HCT116 (cell line): ENCODE results near the gene URB1. TPM values are rescaled to one million over a fixed set of nuclear protein-coding genes. Genes with fewer than 3 reads are reported as not detected.

Experiments
- ATAC-seq: fragments of 200-7000 bp; cut with Tn5 transposase; 2 replicates; pipeline ENCODE4 v1.9.1; 2020; ENCODE audit warnings: mild to moderate bottlenecking, moderate library complexity
- BruUV-seq: library from RNA; stranded (reverse); fragments of 400-500 nt; replicated peaks from 2 replicates; lab custom pipeline; 2021; lab: Mats Ljungman, UMichigan
- CTCF ChIA-PET: fragments of 300-600 bp; sonication (Branson Sonifier 250); formaldehyde crosslinking; loops from one replicate; lab custom pipeline; 2021; ENCODE audit warnings: antibody characterized with exemption; lab: Charles Lee
- POLR2A ChIA-PET: fragments of 300-600, 350-600 bp; sonication (Branson Sonifier 250); formaldehyde crosslinking; loops from one replicate; lab custom pipeline; 2021; ENCODE audit warnings: antibody characterized with exemption; lab: Charles Lee
- RAD21 ChIA-PET, 2 experiments: fragments of 300-600 bp; sonication (Branson Sonifier 250); formaldehyde crosslinking; loops; one replicate each; lab custom pipeline; 2023; ENCODE audit warnings: low total read pairs in 2 of 2; ENCODE audit not compliant: uncharacterized antibody in 2 of 2, unreplicated experiment in 2 of 2, low non-redundant PET in 1 of 2; lab: Charles Lee
- DNase-seq: peaks from one replicate; pipeline ENCODE4 v3.0.0-alpha.2; 2010; ENCODE audit warnings: low read depth, low spot score
- H2AFZ ChIP-seq: fragments of 200-600 bp; shearing (Covaris generic), sonication (generic); 2 replicates; pipeline ENCODE4 v1.6.1; 2017; ENCODE audit warnings: low read depth, mixed run types, mixed read lengths, antibody characterized with exemption, low read length; ENCODE audit not compliant: poor library complexity, severe bottlenecking
- H3K27ac ChIP-seq: 2 replicates; pipeline ENCODE4 v1.5.1; 2012; ENCODE audit warnings: low read depth, low read length
- H3K27me3 ChIP-seq: fragments of 200-600 bp; sonication (generic); 2 replicates; pipeline ENCODE4 v1.6.1; 2016; ENCODE audit warnings: mixed run types, low read length, mixed read lengths; ENCODE audit not compliant: insufficient read depth
- H3K36me3 ChIP-seq, 2 experiments: fragments of 200-500 bp in 1 of 2; fragments of 200-600 bp in 1 of 2; sonication (Bioruptor generic) in 1 of 2; sonication (generic) in 1 of 2; 2 replicates each; pipeline versions ENCODE4 v1.5.1 to v1.6.1; 2014 to 2016; ENCODE audit warnings: low read length in 2 of 2, inconsistent platforms in 1 of 2, mixed read lengths in 1 of 2, mixed run types in 1 of 2; ENCODE audit not compliant: insufficient read depth in 2 of 2, control insufficient read depth in 1 of 2
- H3K4me1 ChIP-seq, 2 experiments: fragments of 200-600 bp in 1 of 2; sonication (generic) in 1 of 2; 2 replicates each; pipeline versions ENCODE4 v1.5.1 to v1.6.1; 2012 to 2017; ENCODE audit warnings: low read length in 2 of 2, inconsistent platforms in 1 of 2, mild to moderate bottlenecking in 1 of 2, mixed read lengths in 1 of 2, mixed run types in 1 of 2, moderate library complexity in 1 of 2; ENCODE audit not compliant: insufficient read depth in 2 of 2, control insufficient read depth in 1 of 2
- H3K4me2 ChIP-seq: fragments of 200-600 bp; sonication (generic); 2 replicates; pipeline ENCODE4 v1.6.1; 2017; ENCODE audit warnings: mixed run types, low read length, mixed read lengths
- H3K4me3 ChIP-seq, 2 experiments: fragments of 200-600 bp in 1 of 2; sonication (generic) in 1 of 2; replicated peaks in 1 of 2; 2 replicates each; pipeline ENCODE4 v1.5.1; 2011 to 2016; ENCODE audit warnings: low read length in 2 of 2, control low read depth in 1 of 2, low read depth in 1 of 2, mild to moderate bottlenecking in 1 of 2, mixed read lengths in 1 of 2, mixed run types in 1 of 2
- H3K79me2 ChIP-seq: fragments of 200-600 bp; sonication (generic); 2 replicates; pipeline ENCODE4 v1.6.1; 2017; ENCODE audit warnings: mild to moderate bottlenecking, mixed run types, low read length, moderate library complexity, mixed read lengths; ENCODE audit not compliant: insufficient read depth
- H3K9ac ChIP-seq: fragments of 200-600 bp; sonication (generic); 2 replicates; pipeline ENCODE4 v1.6.1; 2016; ENCODE audit warnings: low read length, mixed read lengths
- H3K9me2 ChIP-seq: fragments of 200-600 bp; sonication (generic), shearing (Covaris generic); 2 replicates; pipeline ENCODE4 v1.6.1; 2017; ENCODE audit warnings: mixed run types, mild to moderate bottlenecking, moderate library complexity; ENCODE audit not compliant: insufficient read depth
- H3K9me3 ChIP-seq, 2 experiments: fragments of 200-500 bp in 1 of 2; fragments of 200-600 bp in 1 of 2; sonication (Bioruptor generic) in 1 of 2; sonication (generic) in 1 of 2; 2 replicates each; pipeline ENCODE4 v1.6.1; 2014 to 2017; ENCODE audit warnings: low read length in 2 of 2, mixed read lengths in 2 of 2, inconsistent platforms in 1 of 2, low read depth in 1 of 2, mild to moderate bottlenecking in 1 of 2, mixed run types in 1 of 2, moderate library complexity in 1 of 2; ENCODE audit not compliant: control insufficient read depth in 1 of 2, insufficient read depth in 1 of 2
- H4K20me1 ChIP-seq: fragments of 200-600 bp; sonication (generic), shearing (Covaris generic); 2 replicates; pipeline ENCODE4 v1.6.1; 2017; ENCODE audit warnings: mixed run types, mild to moderate bottlenecking, moderate library complexity; ENCODE audit not compliant: insufficient read depth
- CBX3 ChIP-seq: IDR thresholded peaks from 2 replicates; pipeline ENCODE4 v1.6.1; 2012; ENCODE audit warnings: low read depth
- CEBPB ChIP-seq: IDR thresholded peaks from 2 replicates; pipeline ENCODE4 v1.6.1; 2012; ENCODE audit warnings: low read depth
- EGR1 ChIP-seq: IDR thresholded peaks from 2 replicates; pipeline ENCODE4 v1.6.1; 2012; ENCODE audit warnings: low read depth
- ELF1 ChIP-seq: IDR thresholded peaks from 2 replicates; pipeline ENCODE4 v1.6.1; 2012; ENCODE audit warnings: low read depth, borderline replicate concordance
- EZH2 ChIP-seq: fragments of 200-600 bp; sonication (generic); IDR thresholded peaks from 2 replicates; pipeline ENCODE4 v1.6.1; 2017; ENCODE audit warnings: antibody characterized with exemption, mixed run types
- EZH2phosphoT487 ChIP-seq: fragments of 200-600 bp; IDR thresholded peaks from 2 replicates; pipeline ENCODE4 v1.6.1; 2018; ENCODE audit warnings: antibody characterized with exemption, borderline replicate concordance
- FOSL1 ChIP-seq: IDR thresholded peaks from 2 replicates; pipeline ENCODE4 v1.6.1; 2012; ENCODE audit warnings: low read depth
- JUND ChIP-seq: IDR thresholded peaks from 2 replicates; pipeline ENCODE4 v1.6.1; 2012
- POLR2A ChIP-seq: IDR thresholded peaks from 2 replicates; pipeline ENCODE4 v1.7.0; 2011; ENCODE audit warnings: borderline replicate concordance; ENCODE audit not compliant: insufficient read depth, insufficient read length; ENCODE audit errors: extremely low read depth
- RAD21 ChIP-seq: IDR thresholded peaks from 2 replicates; pipeline ENCODE4 v1.6.1; 2012; ENCODE audit warnings: low read depth, mild to moderate bottlenecking
- SIN3A ChIP-seq: IDR thresholded peaks from 2 replicates; pipeline ENCODE4 v1.6.1; 2012; ENCODE audit warnings: low read depth
- SP1 ChIP-seq: IDR thresholded peaks from 2 replicates; pipeline ENCODE4 v1.6.1; 2012; ENCODE audit warnings: low read depth
- TCF7L2 ChIP-seq: IDR thresholded peaks from 2 replicates; pipeline ENCODE4 v1.7.0; 2011; ENCODE audit warnings: borderline replicate concordance, inconsistent platforms; ENCODE audit not compliant: insufficient read depth, insufficient read length; ENCODE audit errors: extremely low read depth
- ZFX ChIP-seq: fragments of 450-650 bp; IDR thresholded peaks from 2 replicates; pipeline ENCODE4 v1.6.1; 2017
- ZNF274 ChIP-seq: fragments of 200-500 bp; sonication (Bioruptor generic); IDR thresholded peaks from 2 replicates; pipeline ENCODE4 v1.6.1; 2014; ENCODE audit warnings: mild to moderate bottlenecking, low read depth, low read length, inconsistent platforms
- intact Hi-C: fragments of 100-400 bp; cut with micrococcal nuclease; formaldehyde crosslinking; loops from 2 replicates; pipeline ENCODE4 v1.10.0; 2022
- total RNA-seq: library from RNA; stranded (reverse); gene quantifications from one replicate; pipeline ENCODE4 v1.2.1, GENCODE V29; 2021; ENCODE audit not compliant: unreplicated experiment
- TF ChIP-seq, protein P1 (sequence below): IDR thresholded peaks from 2 replicates; pipeline ENCODE4 v1.6.1; 2011; ENCODE audit warnings: mild to moderate bottlenecking, low read length, moderate library complexity; ENCODE audit not compliant: insufficient replicate concordance; ENCODE audit errors: extremely low read depth
- TF ChIP-seq, protein P2 (sequence below): IDR thresholded peaks from 2 replicates; pipeline ENCODE4 v1.6.1; 2012

Gene URB1
- total RNA-seq, 1 experiment from 2014 or later, result 28.3 TPM

DNA sequence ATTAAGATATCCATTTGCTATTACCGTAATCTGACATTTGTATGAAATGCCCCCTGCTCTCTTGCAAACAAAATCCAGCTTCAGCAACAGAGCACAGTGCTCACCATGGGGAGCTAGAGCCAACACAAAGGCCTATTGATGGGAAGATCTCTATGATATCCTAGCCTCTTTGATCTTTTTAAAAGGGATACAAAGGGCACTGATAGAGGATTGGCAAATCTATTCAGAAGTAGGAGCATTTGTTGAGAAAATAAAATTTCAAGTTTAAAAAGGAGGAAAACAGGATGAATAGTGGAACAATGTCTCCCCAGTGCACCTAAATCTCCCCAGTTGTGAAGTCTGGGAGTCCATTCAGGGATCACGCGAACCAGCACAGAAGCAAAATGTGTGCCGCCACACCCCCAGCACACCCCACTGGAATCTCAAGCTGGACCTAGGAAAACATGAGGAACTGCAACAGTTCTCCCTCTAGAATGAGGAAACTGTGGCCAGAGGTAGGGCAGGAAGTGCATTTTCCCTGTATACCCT lies 62.0 kb downstream of the URB1 start (continued):
- TF ChIP-seq, protein P1, sequence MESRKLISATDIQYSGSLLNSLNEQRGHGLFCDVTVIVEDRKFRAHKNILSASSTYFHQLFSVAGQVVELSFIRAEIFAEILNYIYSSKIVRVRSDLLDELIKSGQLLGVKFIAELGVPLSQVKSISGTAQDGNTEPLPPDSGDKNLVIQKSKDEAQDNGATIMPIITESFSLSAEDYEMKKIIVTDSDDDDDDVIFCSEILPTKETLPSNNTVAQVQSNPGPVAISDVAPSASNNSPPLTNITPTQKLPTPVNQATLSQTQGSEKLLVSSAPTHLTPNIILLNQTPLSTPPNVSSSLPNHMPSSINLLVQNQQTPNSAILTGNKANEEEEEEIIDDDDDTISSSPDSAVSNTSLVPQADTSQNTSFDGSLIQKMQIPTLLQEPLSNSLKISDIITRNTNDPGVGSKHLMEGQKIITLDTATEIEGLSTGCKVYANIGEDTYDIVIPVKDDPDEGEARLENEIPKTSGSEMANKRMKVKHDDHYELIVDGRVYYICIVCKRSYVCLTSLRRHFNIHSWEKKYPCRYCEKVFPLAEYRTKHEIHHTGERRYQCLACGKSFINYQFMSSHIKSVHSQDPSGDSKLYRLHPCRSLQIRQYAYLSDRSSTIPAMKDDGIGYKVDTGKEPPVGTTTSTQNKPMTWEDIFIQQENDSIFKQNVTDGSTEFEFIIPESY, result no peak

DNA sequence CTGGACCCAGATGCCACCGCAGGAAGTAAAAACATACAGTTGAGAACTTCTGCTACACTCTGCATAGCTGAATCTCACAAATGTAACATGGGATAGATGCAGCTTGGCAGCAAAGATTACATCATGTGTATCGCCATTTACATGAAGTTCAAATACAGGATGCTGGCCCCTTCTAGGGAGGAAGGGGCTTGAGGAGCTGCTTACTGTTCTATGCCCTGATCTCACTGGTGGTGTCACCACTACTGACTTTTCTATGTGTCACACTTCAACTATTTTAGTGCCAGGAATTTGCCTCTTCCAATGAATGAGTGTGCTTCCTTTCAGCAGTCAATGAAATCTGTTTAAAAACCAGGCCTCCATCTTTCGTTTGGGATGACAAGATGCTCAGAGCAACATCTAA lies 63.0 kb downstream of the URB1 start:
- ChIA-PET POLR2A (no interaction called here), CTCF (no interaction called here)
- peaks cover 46 to 80% of the 10 kb centered on the region in 2 experiments for H3K36me3 ChIP-seq

DNA sequence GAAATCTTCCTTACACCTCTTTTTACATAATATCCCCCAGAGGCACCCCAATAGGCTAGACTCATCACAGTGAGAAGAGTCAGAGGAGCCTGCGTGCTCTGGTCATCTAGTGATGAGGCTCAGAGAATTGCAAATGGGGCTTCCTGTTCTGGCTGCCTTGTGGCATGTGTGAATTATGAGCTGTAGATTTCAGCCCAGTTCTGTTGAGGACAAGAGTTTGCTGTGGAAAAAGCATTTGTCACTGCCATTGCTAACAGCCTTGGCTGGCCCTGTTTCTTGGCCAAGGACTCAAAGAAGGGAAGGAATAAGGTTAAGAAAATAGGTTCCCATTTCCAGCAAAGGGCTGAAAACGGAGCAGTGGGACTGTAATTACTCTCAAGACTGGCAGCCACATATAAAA lies 63.5 kb downstream of the URB1 start:
- CTCF ChIA-PET, result no interaction called here
- intact Hi-C loops, result no loop called here

More for the DNA sequence above, 63.0 kb downstream of the URB1 start:
- Histone ChIP-seq H2AFZ (no peak overlapping the region), H3K27ac (no peak overlapping the region), H3K27me3 (no peaks in the 10 kb centered on the region), H3K9ac (no peak overlapping the region), H4K20me1 (peaks cover 4% of the 10 kb centered on the region; the same call in 1 of the 2 replicates), H3K79me2 (peaks cover 46% of the 10 kb centered on the region), H3K4me2 (no peak overlapping the region), H3K4me1 (no peaks in the 10 kb centered on the region), H3K9me3 (no peaks in the 10 kb centered on the region), H3K9me2 (no peaks in the 10 kb centered on the region), H3K4me3 (no peak overlapping the region)
- ATAC-seq, result no peak
- no peak for TF ChIP-seq ZNF274
- TF ChIP-seq EZH2, result no peak
- no peak for TF ChIP-seq ELF1
- BruUV-seq, result no TSS peak
- DNase-seq, result no peak
- intact Hi-C loops, result no loop called here
- RAD21 ChIA-PET, result no interaction called here

More for the DNA sequence above, 63.5 kb downstream of the URB1 start:
- Histone ChIP-seq H3K4me3 (no peak overlapping the region), H3K36me3 (peaks cover 49 to 80% of the 10 kb centered on the region in 2 experiments), H3K9ac (no peak overlapping the region), H3K4me1 (no peaks in the 10 kb centered on the region), H3K9me3 (no peaks in the 10 kb centered on the region), H3K27ac (no peak overlapping the region), H3K79me2 (peaks cover 46% of the 10 kb centered on the region), H3K9me2 (no peaks in the 10 kb centered on the region), H4K20me1 (peaks cover 4% of the 10 kb centered on the region; the same call in 1 of the 2 replicates), H3K4me2 (no peak overlapping the region), H2AFZ (no peak overlapping the region), H3K27me3 (no peaks in the 10 kb centered on the region)
- ChIA-PET RAD21 (no interaction called here), POLR2A (no interaction called here)
- no peak for ATAC-seq
- no peak for DNase-seq
- no TSS peak for BruUV-seq
- TF ChIP-seq CBX3, result no peak
- TF ChIP-seq, protein P2, sequence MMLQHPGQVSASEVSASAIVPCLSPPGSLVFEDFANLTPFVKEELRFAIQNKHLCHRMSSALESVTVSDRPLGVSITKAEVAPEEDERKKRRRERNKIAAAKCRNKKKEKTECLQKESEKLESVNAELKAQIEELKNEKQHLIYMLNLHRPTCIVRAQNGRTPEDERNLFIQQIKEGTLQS, result no peak
- TF ChIP-seq RAD21, result no peak
- no peak for TF ChIP-seq JUND
- no peak for TF ChIP-seq EGR1
- TF ChIP-seq SP1, result no peak
- no peak for TF ChIP-seq EZH2phosphoT487
- TF ChIP-seq FOSL1, result no peak
- TF ChIP-seq CEBPB, result no peak
- TF ChIP-seq SIN3A, result no peak
- no peak for TF ChIP-seq TCF7L2
- no peak for TF ChIP-seq POLR2A
- no peak for TF ChIP-seq ZFX
